ENCODE results near the gene MAZ. TPM values are rescaled to one million over a fixed set of nuclear protein-coding genes. Genes with fewer than 3 reads are reported as not detected.

The MAZ gene
- total and polyA plus RNA-seq, 2 of the 13 experiments (the other 11 are each of a cell fraction or from before 2014, with no cell fraction given), result 203 to 277 TPM

DNA sequence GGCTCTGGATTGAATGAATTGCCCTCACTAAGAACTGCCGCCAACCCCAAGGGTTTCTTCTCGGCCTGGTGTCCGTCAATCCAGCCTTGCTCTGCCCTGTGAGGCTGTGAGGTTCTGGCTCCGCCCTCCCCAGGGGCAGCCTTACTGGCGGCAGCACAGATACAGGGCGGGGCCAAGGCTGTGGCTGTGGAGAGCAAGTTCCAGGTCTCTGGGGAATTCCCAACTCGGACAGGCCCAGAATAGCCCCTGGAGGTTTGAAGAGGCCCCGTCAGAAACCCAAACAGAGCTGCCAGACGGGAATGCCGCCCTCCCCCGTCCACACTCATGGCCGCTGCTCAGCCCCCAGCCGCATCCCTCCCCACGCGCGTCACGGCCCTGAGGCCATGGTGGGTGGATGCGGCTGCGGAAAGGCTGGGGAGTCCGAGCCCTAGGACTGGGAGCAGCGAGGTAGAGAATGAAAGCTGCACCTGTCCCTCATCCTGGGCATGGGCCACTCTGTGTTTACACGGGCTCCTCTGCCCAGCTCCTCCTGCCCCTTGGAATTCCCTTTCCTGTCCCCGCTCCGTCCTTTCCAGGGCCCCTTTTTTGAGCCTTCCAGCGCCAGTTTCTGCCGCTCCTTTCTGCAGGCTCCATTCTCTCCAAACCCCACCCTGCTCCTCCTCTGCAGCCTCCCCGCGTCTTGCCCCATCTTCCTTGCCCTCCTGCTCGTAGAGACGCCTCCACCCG lies 5.0 kb downstream of the MAZ start (continued):
- TF ChIP-seq ZHX1 (CRISPR knock-in tag; IDR thresholded peaks at IDR 0.05; ENCODE audit: low read depth), result no peak; the same call in 1 of the 2 replicates
- TF ChIP-seq ZBED4 (CRISPR knock-in tag; IDR thresholded peaks at IDR 0.05; ENCODE audit: borderline replicate concordance), result peak; percentile 65; the same call in 1 of the 2 replicates
- peak; percentile 73 for TF ChIP-seq PATZ1 (CRISPR knock-in tag; IDR thresholded peaks at IDR 0.05)
- no peak; the same call in 1 of the 2 replicates for TF ChIP-seq ZNF605 (CRISPR knock-in tag; IDR thresholded peaks at IDR 0.05)
- TF ChIP-seq ISL2 (CRISPR knock-in tag; IDR thresholded peaks at IDR 0.05), result peak; percentile 61; the same call in 1 of the 2 replicates
- peak; percentile 76 for TF ChIP-seq ZNF883 (CRISPR knock-in tag; IDR thresholded peaks at IDR 0.05; ENCODE audit: not compliant biosample characterization)
- TF ChIP-seq ZNF670 (CRISPR knock-in tag; IDR thresholded peaks at IDR 0.05; ENCODE audit: borderline replicate concordance), result no peak
- TF ChIP-seq KDM2A (CRISPR knock-in tag; IDR thresholded peaks at IDR 0.05; ENCODE audit: borderline replicate concordance, low read depth), result peak; percentile 100
- TF ChIP-seq ZNF839 (CRISPR knock-in tag; IDR thresholded peaks at IDR 0.05; ENCODE audit: borderline replicate concordance), result no peak
- TF ChIP-seq ZNF431 (CRISPR knock-in tag; IDR thresholded peaks at IDR 0.05; ENCODE audit: borderline replicate concordance, low read depth), result no peak
- no peak for TF ChIP-seq SRF (IDR thresholded peaks at IDR 0.05; ENCODE audit: low read depth, low read length)
- TF ChIP-seq NFRKB (IDR thresholded peaks at IDR 0.05), result no peak
- no peak for TF ChIP-seq RFX1 (IDR thresholded peaks at IDR 0.05)
- TF ChIP-seq ZNF263 (CRISPR knock-in tag; IDR thresholded peaks at IDR 0.05), result 0 out of 2 replicates have a peak, but pooled peaks have one; percentile 50
- TF ChIP-seq, protein P1, sequence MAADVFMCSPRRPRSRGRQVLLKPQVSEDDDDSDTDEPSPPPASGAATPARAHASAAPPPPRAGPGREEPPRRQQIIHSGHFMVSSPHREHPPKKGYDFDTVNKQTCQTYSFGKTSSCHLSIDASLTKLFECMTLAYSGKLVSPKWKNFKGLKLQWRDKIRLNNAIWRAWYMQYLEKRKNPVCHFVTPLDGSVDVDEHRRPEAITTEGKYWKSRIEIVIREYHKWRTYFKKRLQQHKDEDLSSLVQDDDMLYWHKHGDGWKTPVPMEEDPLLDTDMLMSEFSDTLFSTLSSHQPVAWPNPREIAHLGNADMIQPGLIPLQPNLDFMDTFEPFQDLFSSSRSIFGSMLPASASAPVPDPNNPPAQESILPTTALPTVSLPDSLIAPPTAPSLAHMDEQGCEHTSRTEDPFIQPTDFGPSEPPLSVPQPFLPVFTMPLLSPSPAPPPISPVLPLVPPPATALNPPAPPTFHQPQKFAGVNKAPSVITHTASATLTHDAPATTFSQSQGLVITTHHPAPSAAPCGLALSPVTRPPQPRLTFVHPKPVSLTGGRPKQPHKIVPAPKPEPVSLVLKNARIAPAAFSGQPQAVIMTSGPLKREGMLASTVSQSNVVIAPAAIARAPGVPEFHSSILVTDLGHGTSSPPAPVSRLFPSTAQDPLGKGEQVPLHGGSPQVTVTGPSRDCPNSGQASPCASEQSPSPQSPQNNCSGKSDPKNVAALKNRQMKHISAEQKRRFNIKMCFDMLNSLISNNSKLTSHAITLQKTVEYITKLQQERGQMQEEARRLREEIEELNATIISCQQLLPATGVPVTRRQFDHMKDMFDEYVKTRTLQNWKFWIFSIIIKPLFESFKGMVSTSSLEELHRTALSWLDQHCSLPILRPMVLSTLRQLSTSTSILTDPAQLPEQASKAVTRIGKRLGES (CRISPR knock-in tag; IDR thresholded peaks at IDR 0.05; ENCODE audit: borderline replicate concordance), result no peak
- TF ChIP-seq ZNF367 (CRISPR knock-in tag; IDR thresholded peaks at IDR 0.05; ENCODE audit: borderline replicate concordance), result peak; percentile 55; the same call in 1 of the 2 replicates

Measured in HepG2 (cell line).